CD4-positive, alpha-beta T cell treated with Interferon alpha-2 for 1 hour (primary cell): ENCODE measurements around the gene EPS8L1.
"Not testable (repeated sequence)": the region's sequence is repeated elsewhere in the genome, so short reads cannot be mapped to it uniquely, and the experiment has no call there.

Source experiments
- DNase-seq, 2 donors: peaks; one replicate each; pipeline ENCODE4 v3.0.0-alpha.2; 2020 to 2022

The EPS8L1 gene

DNA sequence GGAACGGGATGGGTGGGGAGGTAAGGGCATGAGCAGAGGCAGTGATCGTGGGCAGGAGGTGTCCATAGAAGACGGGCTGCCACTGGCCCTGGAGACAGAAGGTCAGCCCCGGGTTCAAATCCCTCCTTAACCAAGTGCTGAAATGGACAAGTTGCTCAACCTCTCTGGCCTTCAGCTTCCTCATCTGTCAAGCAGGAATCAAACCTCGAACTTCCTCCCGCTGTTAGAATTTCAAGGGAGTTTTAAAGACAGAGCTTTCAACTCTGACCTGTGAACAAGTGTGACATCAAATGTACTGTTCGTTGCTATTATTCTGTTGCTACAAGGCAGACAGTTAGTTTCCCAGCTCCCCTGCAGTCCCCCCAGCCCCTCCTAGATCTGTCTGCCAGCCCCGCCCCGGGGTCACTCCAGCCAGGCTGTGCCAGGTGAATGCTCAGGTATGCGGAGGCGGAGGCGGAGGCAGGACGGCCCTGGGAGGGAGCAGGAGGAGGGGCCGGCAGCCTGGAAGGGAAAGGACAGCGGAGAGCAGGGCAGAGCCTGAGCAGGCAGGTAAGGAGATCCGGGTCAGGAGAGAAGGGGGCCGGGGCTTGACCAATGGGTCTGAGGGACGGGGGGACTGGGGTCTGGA, at the start of gene EPS8L1:
TSS of gene EPS8L1 (plus strand) at position 499 of the 628 bp plus-strand sequence. CDS start 576 bp downstream, outside the sequence.
- DNase-seq: no peak

GRCh38 chr19:55027140-55027471, 48.6 kb upstream of the EPS8L1 start:
- DNase-seq: not testable (repeated sequence)

DNA sequence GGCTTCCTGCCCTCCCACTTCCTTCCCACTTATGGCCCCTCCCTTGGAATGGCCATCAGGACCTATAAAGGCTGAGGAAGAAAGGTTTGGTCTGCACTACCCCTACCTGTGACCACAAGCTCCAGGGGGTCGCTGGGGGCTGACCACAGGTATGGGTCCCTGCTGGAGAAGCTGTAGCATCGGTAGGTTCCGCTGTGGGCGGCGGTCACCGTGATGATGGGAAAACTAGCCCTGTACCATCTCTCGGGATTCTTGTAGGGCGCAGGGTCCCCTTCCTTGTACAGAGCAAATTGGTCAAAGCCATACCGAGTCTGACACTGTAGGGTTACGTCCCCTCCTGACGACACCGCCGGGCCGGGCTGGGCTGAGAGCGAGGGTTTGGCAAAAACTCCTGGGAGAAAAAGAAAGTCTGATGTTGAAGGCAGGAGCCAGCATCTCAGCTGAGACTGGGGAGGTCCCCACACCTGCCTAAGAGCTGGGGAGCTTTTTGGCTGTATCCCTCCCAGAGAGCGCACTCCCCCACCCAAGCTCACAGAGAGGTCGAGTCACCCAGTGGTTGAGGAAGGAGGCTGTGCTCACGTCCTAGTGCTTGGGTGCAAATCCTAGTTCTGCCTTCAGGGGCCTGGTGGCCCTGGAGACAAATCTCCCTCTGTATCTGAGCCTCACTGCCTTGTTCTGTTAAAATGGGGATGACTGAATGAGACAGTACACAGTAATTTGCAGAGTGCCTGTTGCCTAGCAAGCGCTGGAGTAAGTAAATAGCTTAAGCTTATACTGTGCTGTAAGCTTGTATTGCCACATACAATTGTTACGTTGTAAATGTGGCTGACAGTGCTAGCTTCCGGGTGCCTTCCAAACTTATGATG, 48.0 kb upstream of the EPS8L1 start:
- DNase-seq: no peak

- DNase-seq: no peak
Measured at GRCh38 chr19:55028757-55029156, 46.9 kb upstream of the EPS8L1 start.

GRCh38 chr19:55031178-55031577, 44.5 kb upstream of the EPS8L1 start:
- DNase-seq: no peak

DNA sequence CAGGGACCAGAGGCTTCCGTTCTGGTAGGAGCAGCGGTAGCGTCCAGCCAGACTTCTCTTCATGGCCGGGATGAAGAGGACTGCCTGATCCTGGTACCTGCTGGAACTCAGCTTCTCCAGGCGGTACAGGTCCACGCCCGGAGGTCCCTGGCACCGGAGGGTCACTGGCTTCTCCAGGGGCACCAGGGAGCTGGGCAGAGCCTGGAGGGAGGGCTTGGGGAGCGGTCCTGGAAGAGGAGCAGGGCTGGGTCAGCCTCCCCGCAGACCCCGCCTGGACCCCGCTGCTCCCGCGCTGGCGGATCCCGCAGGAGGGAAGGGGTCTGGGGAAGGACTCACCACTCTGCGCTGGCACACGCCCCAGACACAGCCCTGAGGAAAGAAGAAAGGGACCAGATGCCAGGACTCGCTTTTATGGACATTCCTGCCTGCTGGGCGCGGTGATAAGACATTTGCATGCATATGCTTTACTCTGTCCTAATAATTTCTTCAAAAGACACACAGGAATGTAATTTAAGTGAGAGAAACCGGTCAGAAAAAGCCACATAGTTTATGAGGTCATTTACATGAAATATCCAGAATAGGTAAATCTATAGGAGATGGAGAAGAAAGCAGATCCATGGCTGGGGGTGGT, 43.4 kb upstream of the EPS8L1 start:
- no peak for DNase-seq

- DNase-seq: not testable (repeated sequence)
Measured at GRCh38 chr19:55032976-55033643, 42.6 kb upstream of the EPS8L1 start.

DNA sequence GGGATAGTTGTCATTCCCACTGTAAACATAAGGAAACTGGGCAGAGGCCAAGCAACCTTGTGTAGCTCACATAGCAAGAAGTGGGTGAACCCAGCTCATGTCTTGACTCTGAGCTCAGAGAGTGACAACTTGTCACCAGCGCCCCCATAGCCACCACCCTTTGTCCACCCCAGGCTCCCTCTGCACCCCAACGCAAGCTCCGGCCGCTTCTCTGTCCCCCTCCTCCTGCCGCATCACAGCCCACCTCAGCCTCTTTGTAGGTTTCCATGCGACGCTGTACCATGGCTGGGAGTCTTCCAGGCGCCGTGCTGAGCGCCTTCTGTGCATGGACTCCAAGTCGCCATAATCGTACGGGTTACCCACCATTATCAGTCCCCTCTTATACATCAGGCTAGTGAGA, 40.9 kb upstream of the EPS8L1 start:
- DNase-seq: no peak

GRCh38 chr19:55036058-55036457, 39.6 kb upstream of the EPS8L1 start:
- no peak for DNase-seq

- DNase-seq: not testable (repeated sequence)
Measured at GRCh38 chr19:55037603-55038002, 38.1 kb upstream of the EPS8L1 start.

DNA sequence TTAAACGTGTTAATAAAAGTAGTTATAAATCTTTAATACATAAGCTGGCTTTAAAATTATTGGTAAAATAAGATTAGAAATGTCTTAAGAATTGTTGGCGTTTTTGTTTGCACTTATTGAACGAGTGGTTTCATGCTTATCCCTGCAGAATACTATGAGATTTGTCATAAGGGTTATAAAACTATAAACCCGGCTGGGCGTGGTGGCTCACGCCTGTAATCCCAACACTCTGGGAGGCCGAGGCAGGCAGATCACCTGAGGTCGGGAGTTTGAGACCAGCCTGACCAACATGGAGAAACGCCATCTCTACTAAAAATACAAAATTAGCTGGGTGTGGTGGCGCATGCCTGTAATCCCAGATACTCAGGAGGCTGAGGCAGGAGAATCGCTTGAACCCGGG, 35.0 kb upstream of the EPS8L1 start:
- DNase-seq: not testable (repeated sequence)

- no peak for DNase-seq
Measured at GRCh38 chr19:55041244-55041626, 34.4 kb upstream of the EPS8L1 start.

DNA sequence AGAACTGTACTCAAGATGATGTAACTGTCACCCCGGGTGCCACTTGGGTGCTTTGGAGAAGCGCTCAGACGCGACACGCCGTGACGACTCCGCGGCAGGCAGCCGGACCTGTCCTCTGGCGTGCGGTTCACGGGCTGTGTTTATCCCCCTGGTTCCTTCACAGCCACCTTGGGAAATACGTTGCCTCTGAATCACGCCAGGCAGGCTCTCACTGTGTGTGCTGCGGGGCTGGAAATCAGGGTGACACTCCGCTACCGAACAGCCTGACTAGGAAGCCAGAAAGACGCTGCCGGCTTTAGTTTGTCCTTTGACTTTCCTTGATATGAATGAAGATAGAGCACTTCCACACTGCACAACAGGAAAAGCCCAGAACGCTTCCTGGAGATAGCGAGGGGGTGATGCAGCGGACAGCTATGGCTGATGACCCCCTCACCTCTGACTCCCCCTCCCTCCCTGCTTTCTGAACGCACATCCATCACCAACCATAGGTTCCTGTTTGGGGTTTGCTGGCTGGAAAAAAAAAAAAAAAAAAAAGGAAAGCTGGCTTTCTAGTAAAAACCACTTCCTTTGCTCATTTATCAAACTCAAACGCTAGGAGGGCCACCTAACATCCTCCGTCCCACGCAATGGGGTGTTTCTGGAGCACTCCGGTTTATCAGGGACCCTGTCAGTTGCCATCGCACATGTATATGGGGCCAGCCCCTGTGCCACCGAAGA, 33.9 kb upstream of the EPS8L1 start:
- DNase-seq: peak in 1 of 2 donors; percentile 21

GRCh38 chr19:55042344-55042678, 33.4 kb upstream of the EPS8L1 start:
- DNase-seq: no peak

GRCh38 chr19:55042688-55043087, 33.0 kb upstream of the EPS8L1 start:
- no peak for DNase-seq

DNA sequence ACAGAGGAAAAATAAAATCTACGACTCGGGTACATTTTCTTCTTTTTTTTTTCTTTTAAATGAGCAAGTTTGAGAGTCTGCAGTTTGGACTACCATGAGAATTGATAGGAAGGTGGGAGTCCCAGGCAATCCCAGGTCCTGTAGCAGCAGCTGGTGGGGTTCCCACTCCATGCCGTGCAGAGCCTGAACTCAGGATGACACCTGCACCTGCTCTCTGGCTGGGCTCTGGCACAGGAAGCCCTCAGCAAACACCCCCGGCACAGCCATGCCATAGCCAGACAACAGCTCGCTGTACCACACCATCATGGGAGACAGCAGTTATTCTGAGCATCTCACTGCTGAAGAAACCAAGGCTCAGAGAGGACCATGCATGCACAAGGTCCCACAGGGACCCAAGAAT, 31.4 kb upstream of the EPS8L1 start:
- no peak for DNase-seq

- no peak for DNase-seq
Measured at GRCh38 chr19:55044771-55045716, 30.6 kb upstream of the EPS8L1 start.

- DNase-seq: no peak
Measured at GRCh38 chr19:55046975-55047622, 28.6 kb upstream of the EPS8L1 start.

DNA sequence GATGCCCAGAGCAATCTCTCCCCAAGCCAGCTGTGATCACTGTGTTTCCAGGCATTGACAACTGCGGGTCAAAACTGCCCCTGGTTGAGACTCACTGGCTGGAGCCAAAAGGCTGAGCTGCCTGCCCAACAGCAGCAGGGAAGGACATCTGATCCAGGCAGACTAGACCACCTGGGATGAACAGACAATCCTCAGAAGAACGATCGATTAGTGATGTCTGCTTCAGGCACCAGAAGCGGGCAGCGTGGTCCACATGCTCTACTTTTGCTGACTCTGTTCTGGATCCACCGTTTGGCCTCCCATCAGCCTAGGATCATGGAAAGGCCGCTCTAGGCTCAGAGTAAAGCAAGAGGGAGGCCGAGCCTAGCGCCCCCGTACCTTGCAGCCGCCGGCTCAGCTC, 27.7 kb upstream of the EPS8L1 start:
- DNase-seq: no peak

- no peak for DNase-seq
Measured at GRCh38 chr19:55048446-55048845, 27.2 kb upstream of the EPS8L1 start.
